Measurements from ENCODE around the gene EAPP.

GRCh38 chr14:34484726-34485125, 54.8 kb downstream of the EAPP start:
- TF ChIP-seq CTCF (IDR thresholded peaks at IDR 0.05) (no peak), POLR2A (IDR thresholded peaks at IDR 0.05) (no peak)
